Measurements from ENCODE around the gene COA1. TPM values are rescaled to one million over a fixed set of nuclear protein-coding genes. Genes with fewer than 3 reads are reported as not detected.

COA1 gene
- total RNA-seq, 4 donors from 2014 or later: 31.8 to 53.2 (median 39.8) TPM

DNA sequence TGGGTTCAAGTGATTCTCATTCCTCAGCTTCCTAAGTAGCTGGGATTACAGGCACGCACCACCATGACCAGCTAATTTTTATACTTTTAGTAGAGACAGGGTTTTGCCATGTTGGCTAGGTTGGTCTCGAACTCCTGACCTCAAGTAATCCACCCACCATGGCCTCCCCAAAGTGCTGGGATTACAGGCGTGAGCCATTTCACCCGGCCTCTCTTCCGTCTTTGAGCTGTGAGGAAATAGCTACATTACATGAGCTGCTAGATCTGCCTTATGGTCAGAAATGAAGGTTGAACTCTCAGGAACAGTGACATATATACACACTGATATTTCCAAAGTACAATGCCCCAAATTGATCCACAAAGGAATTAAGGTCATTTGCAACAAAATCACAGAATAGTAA is 31.5 kb upstream of the COA1 start:
- no peak for DNase-seq
- H3K36me3 ChIP-seq: no peaks in the 10 kb centered on the region
- intact Hi-C loops (cut with DNase I; ENCODE audit: low total_unique reads) (loop anchor here (10.0 kb wide), 1 partner anchor 54 kb away; no protein-coding TSS in a partner anchor), in situ Hi-C loops (cut with MboI; ENCODE audit: low pct_ligation_motif_present in 1 of 4, low pct_unique_long_range_greater_than_20kb in 1 of 4, low sequenced_read_pairs in 3 of 4) (no loop called here)
- H3K4me3 ChIP-seq: no peak overlapping the region
- no peaks in the 10 kb centered on the region for H3K27me3 ChIP-seq
- H3K4me1 ChIP-seq: peaks cover 4 to 33% (median 16%) of the 10 kb centered on the region in 4 donors
- H3K27ac ChIP-seq: no peak overlapping the region
- WGBS, 2 donors (ENCODE audit: low coverage in 1 of 2): 90% methylated on average over 5 of the region's 5 CpGs; no CpG with 5 or more reads in 1 of the 2 donors
- TF ChIP-seq, protein P1, sequence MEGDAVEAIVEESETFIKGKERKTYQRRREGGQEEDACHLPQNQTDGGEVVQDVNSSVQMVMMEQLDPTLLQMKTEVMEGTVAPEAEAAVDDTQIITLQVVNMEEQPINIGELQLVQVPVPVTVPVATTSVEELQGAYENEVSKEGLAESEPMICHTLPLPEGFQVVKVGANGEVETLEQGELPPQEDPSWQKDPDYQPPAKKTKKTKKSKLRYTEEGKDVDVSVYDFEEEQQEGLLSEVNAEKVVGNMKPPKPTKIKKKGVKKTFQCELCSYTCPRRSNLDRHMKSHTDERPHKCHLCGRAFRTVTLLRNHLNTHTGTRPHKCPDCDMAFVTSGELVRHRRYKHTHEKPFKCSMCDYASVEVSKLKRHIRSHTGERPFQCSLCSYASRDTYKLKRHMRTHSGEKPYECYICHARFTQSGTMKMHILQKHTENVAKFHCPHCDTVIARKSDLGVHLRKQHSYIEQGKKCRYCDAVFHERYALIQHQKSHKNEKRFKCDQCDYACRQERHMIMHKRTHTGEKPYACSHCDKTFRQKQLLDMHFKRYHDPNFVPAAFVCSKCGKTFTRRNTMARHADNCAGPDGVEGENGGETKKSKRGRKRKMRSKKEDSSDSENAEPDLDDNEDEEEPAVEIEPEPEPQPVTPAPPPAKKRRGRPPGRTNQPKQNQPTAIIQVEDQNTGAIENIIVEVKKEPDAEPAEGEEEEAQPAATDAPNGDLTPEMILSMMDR (IDR thresholded peaks at IDR 0.05): no peak
- TF ChIP-seq POLR2AphosphoS5 (IDR thresholded peaks at IDR 0.05) (no peak), POLR2A (IDR thresholded peaks at IDR 0.05) (no peak), EP300 (IDR thresholded peaks at IDR 0.05; ENCODE audit: low read depth) (no peak)
- H3K9me3 ChIP-seq: no peaks in the 10 kb centered on the region

DNA sequence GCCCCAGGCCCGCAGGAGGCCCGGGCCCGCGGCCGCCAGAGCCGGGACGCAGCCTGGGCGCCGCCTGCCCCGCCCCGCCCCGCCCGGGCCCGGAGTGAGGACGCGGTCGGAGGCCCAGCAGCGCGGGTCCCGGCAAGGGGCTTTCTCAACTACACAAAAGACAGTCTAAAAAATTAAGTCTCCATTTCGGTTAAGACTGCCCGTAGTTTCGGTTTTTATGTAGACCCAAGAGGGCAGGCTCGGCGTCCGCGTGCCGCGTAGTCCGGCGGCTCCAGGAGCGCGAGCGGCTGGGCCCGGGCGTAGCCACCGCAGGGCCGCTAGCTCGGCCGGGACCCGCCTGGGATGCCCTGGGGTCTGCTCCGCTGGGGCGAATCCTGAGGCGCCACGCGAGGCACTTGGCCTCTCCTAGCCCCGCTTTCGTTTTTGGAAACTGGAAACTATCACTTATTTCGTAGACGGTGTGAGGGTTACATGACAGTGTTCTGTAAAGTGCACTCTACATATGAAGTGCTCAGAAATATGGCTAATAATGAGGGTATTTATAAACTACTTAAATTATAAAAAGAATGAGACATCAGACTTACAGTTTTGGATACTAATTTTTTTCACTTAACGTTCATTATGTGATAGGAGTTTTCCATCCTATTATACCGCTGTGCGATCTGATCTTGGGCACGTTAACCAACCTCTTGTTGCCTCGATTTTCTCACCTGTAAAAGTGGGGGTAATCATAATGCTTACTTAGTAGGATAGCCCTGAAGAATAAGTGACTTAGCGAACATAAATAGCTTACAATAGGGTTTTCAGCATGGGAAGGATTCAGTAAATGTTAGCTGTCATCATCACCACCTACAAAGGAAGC is 29.7 kb upstream of the COA1 start:
- H3K27ac ChIP-seq: peak overlapping the region; percentile 78 to 84 (median 82)
- H3K36me3 ChIP-seq: no peaks in the 10 kb centered on the region
- H3K9me3 ChIP-seq: no peaks in the 10 kb centered on the region
- in situ Hi-C loops (cut with MboI; ENCODE audit: low pct_ligation_motif_present in 1 of 4, low pct_unique_long_range_greater_than_20kb in 1 of 4, low sequenced_read_pairs in 3 of 4) (no loop called here), intact Hi-C loops (cut with DNase I; ENCODE audit: low total_unique reads) (no loop called here)
- no peak for TF ChIP-seq EP300 (IDR thresholded peaks at IDR 0.05; ENCODE audit: low read depth)
- no peak for TF ChIP-seq POLR2A (IDR thresholded peaks at IDR 0.05)
- TF ChIP-seq, protein P1 (IDR thresholded peaks at IDR 0.05): no peak
- 9 to 50% methylated on average over 6 to 38 of the region's 56 CpGs for WGBS, 2 donors (ENCODE audit: low coverage in 1 of 2)
- peak; percentile 32 for DNase-seq
- peaks cover 0 to 18% (median 8%) of the 10 kb centered on the region in 4 donors for H3K4me1 ChIP-seq
- H3K27me3 ChIP-seq: no peaks in the 10 kb centered on the region
- peak overlapping the region; percentile 69 to 85 (median 73) for H3K4me3 ChIP-seq

GRCh38 chr7:43758029-43758821 is 28.9 kb upstream of the COA1 start, which contains the start of gene BLVRA:
Gene BLVRA (plus strand): TSS chr7:43758680. CDS start chr7:43771159, 12,479 bp downstream.
- Histone ChIP-seq H3K4me1 (peaks cover 0 to 17% (median 5%) of the 10 kb centered on the region in 4 donors), H3K9me3 (no peaks in the 10 kb centered on the region), H3K4me3 (peak within 1 kb of the TSS; percentile 69 to 85 (median 73)), H3K36me3 (no peaks in the 10 kb centered on the region), H3K27ac (peak within 1 kb of the TSS; percentile 78 to 84 (median 82)), H3K27me3 (no peaks in the 10 kb centered on the region)
- peak; percentile 72 for DNase-seq
- TF ChIP-seq POLR2AphosphoS5 (IDR thresholded peaks at IDR 0.05) (peak in 2 of 3 donors; percentile 5 to 19), EP300 (IDR thresholded peaks at IDR 0.05; ENCODE audit: low read depth) (no peak)
- intact Hi-C loops (cut with DNase I; ENCODE audit: low total_unique reads) (no loop called here), in situ Hi-C loops (cut with MboI; ENCODE audit: low pct_ligation_motif_present in 1 of 4, low pct_unique_long_range_greater_than_20kb in 1 of 4, low sequenced_read_pairs in 3 of 4) (no loop called here)
- WGBS, 2 donors (ENCODE audit: low coverage in 1 of 2): 16% methylated on average over 24 of the region's 67 CpGs; no CpG with 5 or more reads in 1 of the 2 donors

- H3K4me3 ChIP-seq: no peak overlapping the region
- intact Hi-C loops (cut with DNase I; ENCODE audit: low total_unique reads) (no loop called here), in situ Hi-C loops (cut with MboI; ENCODE audit: low pct_ligation_motif_present in 1 of 4, low pct_unique_long_range_greater_than_20kb in 1 of 4, low sequenced_read_pairs in 3 of 4) (no loop called here)
- no peaks in the 10 kb centered on the region for H3K27me3 ChIP-seq
- peaks cover 0 to 17% (median 4%) of the 10 kb centered on the region in 4 donors for H3K4me1 ChIP-seq
- H3K9me3 ChIP-seq: no peaks in the 10 kb centered on the region
- TF ChIP-seq POLR2A (IDR thresholded peaks at IDR 0.05) (no peak), POLR2AphosphoS5 (IDR thresholded peaks at IDR 0.05) (no peak), EP300 (IDR thresholded peaks at IDR 0.05; ENCODE audit: low read depth) (no peak)
- TF ChIP-seq, protein P1 (IDR thresholded peaks at IDR 0.05): no peak
- no peak for DNase-seq
- H3K27ac ChIP-seq: no peak overlapping the region
- WGBS, 2 donors (ENCODE audit: low coverage in 1 of 2): 86 to 94% methylated on average over 2 of the region's 2 CpGs
- no peaks in the 10 kb centered on the region for H3K36me3 ChIP-seq
Observed at GRCh38 chr7:43757073-43757720, 27.9 kb upstream of the COA1 start.
